Mucosa of descending colon (tissue), 3 donors: ENCODE data around the gene CCDC182. TPM values are rescaled to one million over a fixed set of nuclear protein-coding genes. Genes with fewer than 3 reads are reported as not detected.

Source experiments
- ATAC-seq: fragments of 200-7000 bp; cut with Tn5 transposase; one replicate; pipeline ENCODE4 v1.9.1; 2020; ENCODE audit warnings: mild to moderate bottlenecking, moderate library complexity
- DNase-seq, 3 donors: peaks; one replicate each; pipeline ENCODE4 v3.0.0-alpha.2; 2020
- H3K36me3 ChIP-seq: fragments of 200-600 bp; one replicate; pipeline ENCODE4 v1.8.0; 2021; ENCODE audit warnings: low read depth, mild to moderate bottlenecking
- H3K4me1 ChIP-seq: fragments of 200-600 bp; one replicate; pipeline ENCODE4 v1.8.0; 2021; ENCODE audit warnings: low read depth, mild to moderate bottlenecking
- H3K4me3 ChIP-seq: fragments of 200-600 bp; one replicate; pipeline ENCODE4 v1.8.0; 2021; ENCODE audit warnings: mild to moderate bottlenecking
- H3K9me3 ChIP-seq: fragments of 200-600 bp; one replicate; pipeline ENCODE4 v1.8.0; 2021; ENCODE audit warnings: mild to moderate bottlenecking
- intact Hi-C, 2 donors: fragments of 100-400 bp; cut with DNase I in 1 of 2; cut with micrococcal nuclease in 1 of 2; formaldehyde crosslinking; loops; one replicate each; pipeline versions ENCODE4 v1.11.0 to v1.11.1; 2022; cut with DNase I, micrococcal nuclease
- total RNA-seq, 3 donors: library from RNA; stranded (reverse); fragmentation: NEBNext Ultra II Directional in 2 of 3; extraction: Animal tissue kit (Norgen Biotek cat#: 25700) in 2 of 3; gene quantifications; one replicate each; pipeline versions ENCODE4 v1.2.1 to v1.2.4, GENCODE V29; 2021 to 2023
- TF ChIP-seq, protein P1 (sequence below): fragments of 200-600 bp; IDR thresholded peaks from one replicate; pipeline ENCODE4 v1.8.0; 2022; ENCODE audit warnings: antibody characterized with exemption, mild to moderate bottlenecking
- donor health status: DM: no; HTN: no; CAD: no; lungs with moderate emphysema.
- donor health status: DM: no; HTN: no; CAD: no.
- donor health status: DM: no; HTN: yes; CAD: no.

Gene CCDC182
- total RNA-seq, 3 donors from 2014 or later, result not detected

DNA sequence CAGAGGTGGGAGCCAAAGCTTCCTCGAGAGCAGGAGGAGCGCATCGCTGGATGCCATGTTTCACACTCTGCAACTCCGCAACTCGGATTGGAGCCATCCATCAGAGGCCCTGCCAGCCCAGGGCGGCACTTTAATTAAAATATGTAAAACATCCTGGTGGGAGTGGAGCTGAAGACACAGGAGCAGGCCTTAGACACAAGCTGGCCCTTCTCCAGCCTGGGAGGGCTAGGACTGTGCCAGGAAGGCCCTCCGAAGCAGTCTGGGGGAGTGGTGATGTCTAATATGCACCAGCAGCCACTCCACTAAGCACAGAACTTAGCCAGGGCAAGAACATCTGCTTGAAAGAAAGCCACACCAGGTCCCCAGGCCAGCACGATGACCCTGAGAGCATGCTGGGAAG is 5.8 kb upstream of the CCDC182 start:
- TF ChIP-seq, protein P1, sequence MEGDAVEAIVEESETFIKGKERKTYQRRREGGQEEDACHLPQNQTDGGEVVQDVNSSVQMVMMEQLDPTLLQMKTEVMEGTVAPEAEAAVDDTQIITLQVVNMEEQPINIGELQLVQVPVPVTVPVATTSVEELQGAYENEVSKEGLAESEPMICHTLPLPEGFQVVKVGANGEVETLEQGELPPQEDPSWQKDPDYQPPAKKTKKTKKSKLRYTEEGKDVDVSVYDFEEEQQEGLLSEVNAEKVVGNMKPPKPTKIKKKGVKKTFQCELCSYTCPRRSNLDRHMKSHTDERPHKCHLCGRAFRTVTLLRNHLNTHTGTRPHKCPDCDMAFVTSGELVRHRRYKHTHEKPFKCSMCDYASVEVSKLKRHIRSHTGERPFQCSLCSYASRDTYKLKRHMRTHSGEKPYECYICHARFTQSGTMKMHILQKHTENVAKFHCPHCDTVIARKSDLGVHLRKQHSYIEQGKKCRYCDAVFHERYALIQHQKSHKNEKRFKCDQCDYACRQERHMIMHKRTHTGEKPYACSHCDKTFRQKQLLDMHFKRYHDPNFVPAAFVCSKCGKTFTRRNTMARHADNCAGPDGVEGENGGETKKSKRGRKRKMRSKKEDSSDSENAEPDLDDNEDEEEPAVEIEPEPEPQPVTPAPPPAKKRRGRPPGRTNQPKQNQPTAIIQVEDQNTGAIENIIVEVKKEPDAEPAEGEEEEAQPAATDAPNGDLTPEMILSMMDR, result no peak
- H3K4me3 ChIP-seq, result no peak overlapping the region
- ATAC-seq (no peak), DNase-seq (no peak)
- intact Hi-C loops, result loop anchor here in 1 of 2 donors (10.0 kb wide), 1 partner anchor 616 kb away; no protein-coding TSS in a partner anchor
- no peaks in the 10 kb centered on the region for H3K9me3 ChIP-seq
- H3K36me3 ChIP-seq, result no peaks in the 10 kb centered on the region
- no peaks in the 10 kb centered on the region for H3K4me1 ChIP-seq

DNA sequence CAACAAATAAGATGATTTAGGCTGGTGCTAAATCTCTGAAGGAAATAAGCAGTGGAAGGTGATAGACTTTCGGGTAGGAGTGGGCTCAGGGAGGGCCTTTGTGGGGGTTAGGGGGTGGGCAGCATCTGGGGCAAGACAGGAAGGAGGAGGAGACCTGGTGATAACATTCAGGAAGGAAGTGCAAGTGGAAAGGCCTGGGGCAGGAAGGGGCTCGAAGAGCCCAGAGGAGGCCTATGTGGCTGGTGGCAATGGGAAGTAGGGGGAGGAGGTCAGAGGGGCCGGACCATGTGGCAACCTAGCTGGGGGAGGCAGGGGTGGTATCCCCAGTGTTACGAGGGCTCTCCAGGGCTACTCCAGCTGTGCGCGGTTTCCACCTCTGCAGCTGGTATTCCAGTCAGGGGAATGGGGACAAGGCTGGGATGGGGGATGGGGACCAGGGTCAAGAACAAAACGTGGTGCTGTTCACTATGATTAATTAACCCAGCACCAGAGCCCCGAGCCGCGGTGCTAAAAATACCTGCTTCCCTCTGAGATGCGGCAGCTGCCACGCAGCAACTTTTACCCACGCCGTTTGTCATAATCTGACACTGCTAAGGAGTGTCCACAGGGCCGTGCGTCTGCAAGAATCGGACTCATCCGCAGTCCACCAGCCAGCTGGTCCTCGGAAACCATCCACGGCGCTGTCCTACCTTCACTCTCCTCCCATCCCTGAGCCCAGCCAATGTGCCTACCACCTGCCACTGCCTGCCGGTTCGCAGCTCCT is 5.2 kb upstream of the CCDC182 start:
- H3K36me3 ChIP-seq, result no peaks in the 10 kb centered on the region
- intact Hi-C loops, result loop anchor here in 1 of 2 donors (10.0 kb wide), 1 partner anchor 615 kb away; no protein-coding TSS in a partner anchor
- TF ChIP-seq, protein P1, result no peak
- no peaks in the 10 kb centered on the region for H3K9me3 ChIP-seq
- DNase-seq (no peak), ATAC-seq (no peak)
- H3K4me1 ChIP-seq, result no peaks in the 10 kb centered on the region
- H3K4me3 ChIP-seq, result no peak overlapping the region

DNA sequence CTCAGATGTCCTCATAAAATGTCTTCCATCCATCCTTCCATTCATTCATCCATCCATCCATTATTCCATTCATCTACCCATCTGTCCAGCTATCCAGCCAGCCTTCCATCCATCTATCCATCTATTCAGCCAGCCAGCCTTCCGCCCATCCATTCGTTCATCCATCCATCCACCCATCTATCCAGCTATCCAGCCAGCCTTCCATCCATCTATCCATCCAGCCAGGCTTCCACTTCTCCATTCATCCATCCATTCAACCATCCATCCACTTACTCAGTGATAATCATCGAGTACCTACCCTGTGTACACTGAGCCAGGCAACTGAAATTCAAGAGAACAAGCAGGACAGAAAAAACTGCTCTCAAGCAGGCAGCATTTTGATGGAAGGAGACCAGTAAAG is 4.6 kb upstream of the CCDC182 start:
- H3K9me3 ChIP-seq, result no peaks in the 10 kb centered on the region
- H3K36me3 ChIP-seq, result no peaks in the 10 kb centered on the region
- intact Hi-C loops, result loop anchor here (5.0 to 10.0 kb wide), 4 partner anchors 75 to 617 kb away; no protein-coding TSS in a partner anchor
- DNase-seq, result no peak
- H3K4me1 ChIP-seq, result no peaks in the 10 kb centered on the region
- no peak overlapping the region for H3K4me3 ChIP-seq
- TF ChIP-seq, protein P1, result no peak
- no peak for ATAC-seq

DNA sequence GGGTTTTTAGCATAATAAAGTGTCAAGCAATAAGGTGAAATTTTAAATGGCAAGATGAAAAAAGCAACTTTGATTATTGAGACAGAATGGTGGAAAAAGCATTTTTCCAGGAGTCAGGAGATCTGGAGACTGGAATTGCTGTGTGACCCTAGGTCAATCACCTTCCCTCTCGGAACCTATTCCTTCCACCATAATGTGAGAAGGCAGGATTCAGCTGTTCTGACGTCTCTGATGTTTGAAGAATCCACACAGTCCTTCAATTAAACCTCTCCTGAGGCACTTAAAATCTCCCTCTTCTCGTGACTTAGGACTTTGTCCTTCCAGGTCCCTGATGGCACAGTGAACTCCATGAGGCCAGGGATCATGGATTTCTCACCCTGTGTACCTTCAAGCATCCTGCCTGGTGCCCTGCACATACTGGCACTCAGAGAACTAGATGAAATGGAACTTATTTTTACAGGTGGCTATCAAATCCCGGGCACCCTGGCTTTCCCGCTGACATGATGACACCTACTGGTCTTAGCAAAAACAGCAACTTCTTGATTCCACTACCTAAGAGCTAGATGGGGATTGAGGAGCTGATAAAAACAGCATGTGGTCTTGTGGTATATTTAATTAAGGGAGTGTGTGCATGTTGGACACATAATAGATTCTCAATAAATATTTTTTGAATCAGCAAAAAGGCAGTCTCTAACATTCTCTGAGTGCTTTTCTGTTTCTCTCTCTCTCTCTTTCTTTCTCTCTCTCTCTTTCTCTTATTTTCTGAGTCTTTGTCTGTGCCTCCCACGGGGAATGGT is 2.3 kb upstream of the CCDC182 start:
- ATAC-seq (peak; percentile 67), DNase-seq (peak in 1 of 3 donors; percentile 53)
- no peaks in the 10 kb centered on the region for H3K36me3 ChIP-seq
- no peaks in the 10 kb centered on the region for H3K4me1 ChIP-seq
- TF ChIP-seq, protein P1, result peak; percentile 37
- H3K4me3 ChIP-seq, result no peak overlapping the region
- H3K9me3 ChIP-seq, result no peaks in the 10 kb centered on the region
- intact Hi-C loops, result loop anchor here in 1 of 2 donors (5.0 to 10.0 kb wide), 3 partner anchors 73 to 615 kb away; no protein-coding TSS in a partner anchor

DNA sequence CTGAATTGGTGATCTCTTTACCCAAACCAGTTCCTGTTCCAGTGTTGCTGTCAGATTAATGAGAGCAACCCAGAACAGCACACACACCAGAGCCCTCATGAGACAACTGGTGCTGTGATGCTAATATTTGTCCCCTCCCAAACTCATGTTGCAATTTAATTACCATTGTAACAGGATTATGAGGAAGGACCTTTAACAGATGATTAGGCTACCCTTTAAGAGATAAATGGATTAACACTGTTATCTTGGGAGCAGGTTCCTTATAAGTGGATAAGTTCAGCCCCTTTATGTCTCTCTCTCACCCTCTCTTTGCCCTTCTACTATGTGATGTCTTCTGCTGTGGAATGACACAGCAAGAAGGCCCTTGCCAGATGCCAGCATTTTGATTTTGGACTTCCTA is 1.1 kb upstream of the CCDC182 start:
- intact Hi-C loops, result loop anchor here in 1 of 2 donors (5.0 to 10.0 kb wide), 3 partner anchors 71 to 614 kb away; no protein-coding TSS in a partner anchor
- no peaks in the 10 kb centered on the region for H3K36me3 ChIP-seq
- TF ChIP-seq, protein P1, result no peak

More for the DNA sequence above, 1.1 kb upstream of the CCDC182 start:
- H3K9me3 ChIP-seq, result no peaks in the 10 kb centered on the region
- DNase-seq (no peak), ATAC-seq (no peak)
- no peak overlapping the region for H3K4me3 ChIP-seq
- no peaks in the 10 kb centered on the region for H3K4me1 ChIP-seq
